HG03521 (cell line): Measurements from ENCODE around the gene CASP9.
"Not testable (repeated sequence)": the region's sequence is repeated elsewhere in the genome, so short reads cannot be mapped to it uniquely, and the experiment has no call there.

Experiments
- ATAC-seq: cut with Tn5 transposase; IDR thresholded peaks from one replicate; pipeline ENCODE4 v1.9.1; 2021; ENCODE audit warnings: mild to moderate bottlenecking, moderate library complexity; ENCODE audit not compliant: unreplicated experiment

The CASP9 gene

GRCh38 chr1:15471723-15472122 is 52.3 kb downstream of the CASP9 start:
- not testable (repeated sequence) for ATAC-seq

GRCh38 chr1:15471067-15471466 is 52.9 kb downstream of the CASP9 start:
- not testable (repeated sequence) for ATAC-seq

GRCh38 chr1:15469821-15470448 is 54.1 kb downstream of the CASP9 start:
- ATAC-seq = not testable (repeated sequence)

- ATAC-seq = no peak
These were observed 54.7 kb downstream of the CASP9 start for GRCh38 chr1:15469361-15469760.

- ATAC-seq = no peak
These were observed 55.9 kb downstream of the CASP9 start for GRCh38 chr1:15468145-15468544.

GRCh38 chr1:15466955-15467625 is 56.9 kb downstream of the CASP9 start:
- not testable (repeated sequence) for ATAC-seq

- ATAC-seq = no peak
These were observed 58.3 kb downstream of the CASP9 start for GRCh38 chr1:15465674-15466073.

GRCh38 chr1:15463926-15464322 is 60.1 kb downstream of the CASP9 start:
- ATAC-seq = not testable (repeated sequence)

GRCh38 chr1:15463064-15463800 is 60.8 kb downstream of the CASP9 start:
- not testable (repeated sequence) for ATAC-seq

GRCh38 chr1:15460708-15461095 is 63.3 kb downstream of the CASP9 start:
- no peak for ATAC-seq

GRCh38 chr1:15459771-15460707 is 64.0 kb downstream of the CASP9 start:
- no peak for ATAC-seq

- not testable (repeated sequence) for ATAC-seq
These were observed 65.6 kb downstream of the CASP9 start for GRCh38 chr1:15458388-15458787.

GRCh38 chr1:15457585-15457984 is 66.4 kb downstream of the CASP9 start:
- no peak for ATAC-seq

GRCh38 chr1:15456313-15456954 is 67.6 kb downstream of the CASP9 start, which contains the start of gene CELA2A:
TSS of gene CELA2A (plus strand) at chr1:15456732. CDS start at chr1:15456754, 22 bp downstream.
- ATAC-seq = no peak

- ATAC-seq = no peak
These were observed 68.5 kb downstream of the CASP9 start for GRCh38 chr1:15455522-15455921.

GRCh38 chr1:15454256-15454655 is 69.8 kb downstream of the CASP9 start:
- ATAC-seq = no peak

- ATAC-seq = no peak
These were observed 70.3 kb downstream of the CASP9 start for GRCh38 chr1:15453734-15454133.

GRCh38 chr1:15452866-15453571 is 71.0 kb downstream of the CASP9 start:
- no peak for ATAC-seq

- no peak for ATAC-seq
These were observed 71.8 kb downstream of the CASP9 start for GRCh38 chr1:15452216-15452615.
